Measurements from ENCODE around the gene LCAT. TPM values are rescaled to one million over a fixed set of nuclear protein-coding genes. Genes with fewer than 3 reads are reported as not detected.

LCAT gene
- total RNA-seq, 1 experiment from 2014 or later = 14.0 TPM

GRCh38 chr16:67932462-67932840 lies 11.5 kb downstream of the LCAT start:
- in situ Hi-C loops (cut with HindIII; ENCODE audit: low pct_unique_long_range_greater_than_20kb, low sequenced_read_pairs) = no loop called here
- BruUV-seq (replicated peaks) = no TSS peak
- CTCF ChIA-PET = no interaction called here

GRCh38 chr16:67931712-67932461 lies 12.0 kb downstream of the LCAT start, which contains the start of gene CTRL:
Gene CTRL (minus strand): TSS chr16:67931862. CDS start chr16:67931852, 10 bp downstream.
- no peak within 1 kb of the TSS for H3K4me3 ChIP-seq (ENCODE audit: low read depth in 2 of 2, low read length in 2 of 2)
- TF ChIP-seq POLR2AphosphoS5 (IDR thresholded peaks at IDR 0.05; ENCODE audit: low read depth, low read length) (no peak), TCF7L2 (IDR thresholded peaks at IDR 0.05; ENCODE audit: low read depth, low read length) (no peak), SIN3A (IDR thresholded peaks at IDR 0.05; ENCODE audit: borderline replicate concordance, insufficient read depth, low read depth, low read length) (no peak), REST (IDR thresholded peaks at IDR 0.05; ENCODE audit: insufficient read depth in 1 of 2, low read depth in 2 of 2, low read length in 1 of 2) (no peak)
- TF ChIP-seq, protein P1, sequence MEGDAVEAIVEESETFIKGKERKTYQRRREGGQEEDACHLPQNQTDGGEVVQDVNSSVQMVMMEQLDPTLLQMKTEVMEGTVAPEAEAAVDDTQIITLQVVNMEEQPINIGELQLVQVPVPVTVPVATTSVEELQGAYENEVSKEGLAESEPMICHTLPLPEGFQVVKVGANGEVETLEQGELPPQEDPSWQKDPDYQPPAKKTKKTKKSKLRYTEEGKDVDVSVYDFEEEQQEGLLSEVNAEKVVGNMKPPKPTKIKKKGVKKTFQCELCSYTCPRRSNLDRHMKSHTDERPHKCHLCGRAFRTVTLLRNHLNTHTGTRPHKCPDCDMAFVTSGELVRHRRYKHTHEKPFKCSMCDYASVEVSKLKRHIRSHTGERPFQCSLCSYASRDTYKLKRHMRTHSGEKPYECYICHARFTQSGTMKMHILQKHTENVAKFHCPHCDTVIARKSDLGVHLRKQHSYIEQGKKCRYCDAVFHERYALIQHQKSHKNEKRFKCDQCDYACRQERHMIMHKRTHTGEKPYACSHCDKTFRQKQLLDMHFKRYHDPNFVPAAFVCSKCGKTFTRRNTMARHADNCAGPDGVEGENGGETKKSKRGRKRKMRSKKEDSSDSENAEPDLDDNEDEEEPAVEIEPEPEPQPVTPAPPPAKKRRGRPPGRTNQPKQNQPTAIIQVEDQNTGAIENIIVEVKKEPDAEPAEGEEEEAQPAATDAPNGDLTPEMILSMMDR (IDR thresholded peaks at IDR 0.05) = no peak
- ChIA-PET CTCF (no interaction called here), POLR2A (no interaction called here)
- H3K36me3 ChIP-seq (ENCODE audit: control insufficient read depth, insufficient read depth, low read length) = peaks cover 2% of the 10 kb centered on the region; the same call in 1 of the 2 replicates
- intact Hi-C loops (cut with micrococcal nuclease; ENCODE audit: unreplicated experiment) (no loop called here), in situ Hi-C loops (cut with HindIII; ENCODE audit: low pct_unique_long_range_greater_than_20kb, low sequenced_read_pairs) (no loop called here)
- no peak for ATAC-seq
- no peaks in the 10 kb centered on the region for H3K9me3 ChIP-seq (ENCODE audit: control insufficient read depth, insufficient read depth, low read depth, low read length)
- no peaks in the 10 kb centered on the region for H3K27me3 ChIP-seq (ENCODE audit: control insufficient read depth, insufficient read depth, low read length)
- no peak for DNase-seq (ENCODE audit: low read depth, low spot score)
- H3K27ac ChIP-seq (ENCODE audit: low read length) = no peak within 1 kb of the TSS
- H3K4me1 ChIP-seq (ENCODE audit: control insufficient read depth, insufficient read depth, low read length) = no peaks in the 10 kb centered on the region
- BruUV-seq (replicated peaks) = no TSS peak

More at GRCh38 chr16:67932462-67932840, 11.5 kb downstream of the LCAT start:
- no peaks in the 10 kb centered on the region for H3K9me3 ChIP-seq (ENCODE audit: control insufficient read depth, insufficient read depth, low read depth, low read length)
- POLR2A ChIA-PET = no interaction called here
- H3K27me3 ChIP-seq (ENCODE audit: control insufficient read depth, insufficient read depth, low read length) = no peaks in the 10 kb centered on the region
- TF ChIP-seq TCF7L2 (IDR thresholded peaks at IDR 0.05; ENCODE audit: low read depth, low read length) = no peak
- TF ChIP-seq SIN3A (IDR thresholded peaks at IDR 0.05; ENCODE audit: borderline replicate concordance, insufficient read depth, low read depth, low read length) = no peak
- TF ChIP-seq, protein P1 (IDR thresholded peaks at IDR 0.05) = no peak
- no peak for TF ChIP-seq POLR2AphosphoS5 (IDR thresholded peaks at IDR 0.05; ENCODE audit: low read depth, low read length)
- TF ChIP-seq REST (IDR thresholded peaks at IDR 0.05; ENCODE audit: insufficient read depth in 1 of 2, low read depth in 2 of 2, low read length in 1 of 2) = no peak
- peaks cover 2% of the 10 kb centered on the region; the same call in 1 of the 2 replicates for H3K36me3 ChIP-seq (ENCODE audit: control insufficient read depth, insufficient read depth, low read length)
- DNase-seq (ENCODE audit: low read depth, low spot score) (no peak), ATAC-seq (no peak)
- intact Hi-C loops (cut with micrococcal nuclease; ENCODE audit: unreplicated experiment) = no loop called here
- H3K27ac ChIP-seq (ENCODE audit: low read length) = no peak overlapping the region
- no peak overlapping the region for H3K4me3 ChIP-seq (ENCODE audit: low read depth in 2 of 2, low read length in 2 of 2)
- H3K4me1 ChIP-seq (ENCODE audit: control insufficient read depth, insufficient read depth, low read length) = 0 out of 2 replicates have a peak, but pooled peaks cover 4% of the 10 kb centered on the region
